Activated CD8-positive, alpha-beta T cell treated with anti-CD3 and anti-CD28 coated beads, Interleukin-2, amount 10 ng/mL, durations not matched to agents 7 days and 5 days (primary cell): Measurements from ENCODE around the gene SPTBN1. TPM values are rescaled to one million over a fixed set of nuclear protein-coding genes. Genes with fewer than 3 reads are reported as not detected.

Experiments
- ATAC-seq: fragments of 150-1000 bp; cut with Tn5 transposase; one replicate; pipeline ENCODE4 v1.10.0; 2021; ENCODE audit warnings: moderate library complexity
- CTCF ChIA-PET: fragments of 350-600 bp; sonication (Branson Sonifier 250); formaldehyde crosslinking; loops from one replicate; lab custom pipeline; 2021; ENCODE audit warnings: antibody characterized with exemption; lab: Charles Lee
- POLR2A ChIA-PET: fragments of 350-600 bp; sonication (Branson Sonifier 250); formaldehyde crosslinking; loops from one replicate; lab custom pipeline; 2021; ENCODE audit warnings: antibody characterized with exemption; lab: Charles Lee
- DNase-seq: peaks from one replicate; pipeline ENCODE4 v3.0.0-alpha.2; 2020
- H3K27ac Mint-ChIP-seq: one replicate; pipeline ENCODE4 v1.8.0; 2021; ENCODE audit warnings: mild to moderate bottlenecking, mixed read lengths
- H3K27me3 Mint-ChIP-seq: one replicate; pipeline ENCODE4 v1.8.0; 2021; ENCODE audit warnings: low read depth, mixed read lengths
- H3K36me3 Mint-ChIP-seq: one replicate; pipeline ENCODE4 v1.8.0; 2021; ENCODE audit warnings: low read depth, mixed read lengths
- H3K4me1 Mint-ChIP-seq: one replicate; pipeline ENCODE4 v1.8.0; 2021; ENCODE audit warnings: low read depth, mixed read lengths
- H3K4me3 Mint-ChIP-seq: one replicate; pipeline ENCODE4 v1.8.0; 2021; ENCODE audit warnings: mild to moderate bottlenecking, mixed read lengths
- H3K9me3 Mint-ChIP-seq: one replicate; pipeline ENCODE4 v1.8.0; 2022; ENCODE audit warnings: mixed read lengths; ENCODE audit not compliant: insufficient read depth
- total RNA-seq, 2 experiments: library from RNA; stranded (reverse); gene quantifications; one replicate each; pipeline ENCODE4 v1.2.3, GENCODE V29; 2021

Gene SPTBN1
- 100 to 1,000 TPM; 140 to 147 TPM for total RNA-seq

GRCh38 chr2:54455563-54456361 lies at the start of gene SPTBN1:
SPTBN1 (plus strand) TSS chr2:54456327; CDS start chr2:54526419, 70,092 bp downstream.
- ChIA-PET POLR2A (no interaction called here), CTCF (no interaction called here)
- peak within 1 kb of the TSS; percentile 74 for H3K4me3 Mint-ChIP-seq

DNA sequence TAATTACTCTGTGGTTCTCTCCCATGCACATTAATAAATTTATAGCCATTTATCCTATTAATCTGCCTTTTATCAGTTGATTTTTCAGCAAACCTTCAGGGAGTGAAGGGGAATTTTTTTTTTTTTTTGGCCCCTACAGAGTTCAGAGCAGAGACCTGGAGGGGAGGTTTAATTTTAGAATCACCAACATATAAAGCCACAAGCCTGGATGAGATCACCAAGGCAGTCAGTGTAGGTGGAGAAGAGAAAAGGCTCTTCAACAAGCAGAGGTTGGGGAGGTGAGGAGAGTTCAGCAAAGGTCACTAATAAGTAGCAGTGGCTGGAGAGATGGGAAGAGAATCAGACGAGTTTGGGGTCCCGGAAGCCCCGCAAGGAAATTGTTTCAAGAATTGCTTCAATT lies 48.4 kb upstream of the SPTBN1 start:
- ATAC-seq (no peak), DNase-seq (no peak)
- no peak overlapping the region for H3K4me3 Mint-ChIP-seq
- H3K4me1 Mint-ChIP-seq = peaks cover 5% of the 10 kb centered on the region
- ChIA-PET POLR2A (no interaction called here), CTCF (no interaction called here)
- H3K9me3 Mint-ChIP-seq = no peaks in the 10 kb centered on the region
- H3K27me3 Mint-ChIP-seq = peaks cover 24% of the 10 kb centered on the region
- H3K27ac Mint-ChIP-seq = no peak overlapping the region
- no peaks in the 10 kb centered on the region for H3K36me3 Mint-ChIP-seq

More at GRCh38 chr2:54455563-54456361, at the start of gene SPTBN1:
- DNase-seq (no peak), ATAC-seq (peak; percentile 59)
- H3K4me1 Mint-ChIP-seq = peaks cover 14% of the 10 kb centered on the region
- H3K36me3 Mint-ChIP-seq = no peaks in the 10 kb centered on the region
- H3K27me3 Mint-ChIP-seq = peaks cover 53% of the 10 kb centered on the region
- H3K27ac Mint-ChIP-seq = no peak within 1 kb of the TSS
- H3K9me3 Mint-ChIP-seq = no peaks in the 10 kb centered on the region

- Mint-ChIP-seq H3K36me3 (no peaks in the 10 kb centered on the region), H3K27ac (no peak overlapping the region), H3K4me3 (no peak overlapping the region), H3K4me1 (peaks cover 5% of the 10 kb centered on the region), H3K9me3 (no peaks in the 10 kb centered on the region), H3K27me3 (peaks cover 24% of the 10 kb centered on the region)
- no peak for ATAC-seq
- no peak for DNase-seq
- ChIA-PET POLR2A (no interaction called here), CTCF (interaction anchor here (1.1 kb wide), 1 partner anchor 13 kb away, joined by 3 read pairs; no protein-coding TSS in a partner anchor)
These were observed 47.8 kb upstream of the SPTBN1 start for GRCh38 chr2:54408288-54408687.

DNA sequence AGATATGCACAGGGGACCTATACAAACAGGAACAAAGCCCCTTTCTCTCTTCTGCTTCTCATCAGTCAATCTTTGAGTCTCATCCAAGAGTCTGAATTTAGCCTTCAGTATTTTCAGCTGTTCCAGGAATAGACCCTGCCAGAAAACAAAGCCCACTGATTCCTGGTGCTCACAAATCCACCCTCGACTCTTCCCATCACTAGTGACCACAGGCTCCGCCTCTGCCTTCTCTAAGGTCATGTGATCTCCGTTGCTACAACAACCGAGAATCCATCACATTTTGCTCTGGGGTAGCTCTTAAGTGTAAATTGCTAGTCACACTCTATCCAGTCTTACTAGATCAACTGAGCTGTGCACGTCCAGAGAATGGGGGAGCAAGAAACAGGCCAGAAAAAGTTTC lies 46.4 kb upstream of the SPTBN1 start:
- ChIA-PET CTCF (no interaction called here), POLR2A (no interaction called here)
- Mint-ChIP-seq H3K27me3 (peaks cover 24% of the 10 kb centered on the region), H3K36me3 (no peaks in the 10 kb centered on the region), H3K9me3 (no peaks in the 10 kb centered on the region), H3K27ac (no peak overlapping the region), H3K4me3 (no peak overlapping the region), H3K4me1 (no peaks in the 10 kb centered on the region)
- ATAC-seq (no peak), DNase-seq (no peak)

- Mint-ChIP-seq H3K27me3 (peaks cover 37% of the 10 kb centered on the region), H3K4me3 (no peak overlapping the region), H3K4me1 (peaks cover 9% of the 10 kb centered on the region), H3K36me3 (no peaks in the 10 kb centered on the region), H3K27ac (no peak overlapping the region), H3K9me3 (no peaks in the 10 kb centered on the region)
- DNase-seq (no peak), ATAC-seq (no peak)
- ChIA-PET POLR2A (no interaction called here), CTCF (no interaction called here)
These were observed 44.2 kb upstream of the SPTBN1 start for GRCh38 chr2:54411801-54412354.

DNA sequence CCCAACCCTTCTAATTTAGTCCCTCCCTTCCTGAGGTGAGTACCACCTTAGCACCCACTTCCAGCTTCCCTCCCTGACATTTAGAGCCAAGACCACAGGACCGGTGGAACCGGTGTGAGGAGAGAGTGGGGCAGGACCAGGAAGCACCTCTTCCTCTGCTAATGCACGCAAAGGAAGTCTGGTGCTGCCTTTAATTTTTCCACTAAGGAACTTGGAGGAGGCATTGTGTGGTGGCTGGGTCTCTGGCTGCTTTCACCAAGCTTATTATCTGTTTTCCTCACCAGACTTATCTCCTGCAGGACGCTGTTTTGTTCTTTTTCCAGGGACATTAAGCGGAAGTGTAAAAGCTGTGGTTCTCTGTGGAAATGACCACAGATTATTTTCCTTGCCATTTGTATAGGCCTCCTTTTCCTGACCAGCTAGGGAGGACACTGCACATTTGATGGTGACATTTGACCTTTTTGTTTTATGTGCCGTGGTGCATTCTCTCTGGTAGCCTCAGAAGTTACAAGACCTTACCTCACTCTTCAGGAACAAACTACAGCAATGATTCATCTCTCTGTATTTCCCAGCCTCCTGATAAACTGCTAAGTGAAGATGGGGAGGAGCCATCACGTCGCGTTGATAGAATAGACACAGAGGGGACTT lies 39.8 kb upstream of the SPTBN1 start:
- no peak overlapping the region for H3K4me3 Mint-ChIP-seq
- ChIA-PET CTCF (no interaction called here), POLR2A (no interaction called here)
- H3K27ac Mint-ChIP-seq = no peak overlapping the region
- peaks cover 14% of the 10 kb centered on the region for H3K4me1 Mint-ChIP-seq
- no peaks in the 10 kb centered on the region for H3K9me3 Mint-ChIP-seq
- H3K27me3 Mint-ChIP-seq = peaks cover 23% of the 10 kb centered on the region
- no peaks in the 10 kb centered on the region for H3K36me3 Mint-ChIP-seq
- ATAC-seq = no peak
- no peak for DNase-seq

DNA sequence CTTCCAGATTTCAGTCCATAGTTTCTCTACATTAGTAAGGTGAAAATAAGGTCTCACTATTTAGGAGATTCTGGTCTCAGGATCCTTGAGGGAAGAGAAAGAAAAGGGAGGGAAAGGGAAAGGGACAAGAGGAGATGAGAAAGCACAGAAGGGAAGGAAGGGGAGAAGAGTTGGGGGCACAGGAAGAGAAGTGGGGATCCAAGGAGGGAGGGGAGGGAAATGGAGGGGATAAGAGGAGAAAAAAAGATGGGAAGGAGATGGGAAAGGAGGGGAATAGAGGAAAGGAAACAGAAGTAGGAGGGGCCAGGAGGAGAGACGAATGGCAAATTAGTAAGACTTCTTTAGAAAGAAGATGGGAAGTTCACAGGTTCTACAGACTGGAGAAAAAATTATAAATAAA lies 39.2 kb upstream of the SPTBN1 start:
- H3K27me3 Mint-ChIP-seq = peaks cover 21% of the 10 kb centered on the region
- ATAC-seq (no peak), DNase-seq (no peak)
- H3K9me3 Mint-ChIP-seq = no peaks in the 10 kb centered on the region
- H3K36me3 Mint-ChIP-seq = no peaks in the 10 kb centered on the region
- H3K4me3 Mint-ChIP-seq = no peak overlapping the region
- POLR2A ChIA-PET = no interaction called here
- H3K4me1 Mint-ChIP-seq = peaks cover 21% of the 10 kb centered on the region
- no peak overlapping the region for H3K27ac Mint-ChIP-seq
- CTCF ChIA-PET = no interaction called here

DNA sequence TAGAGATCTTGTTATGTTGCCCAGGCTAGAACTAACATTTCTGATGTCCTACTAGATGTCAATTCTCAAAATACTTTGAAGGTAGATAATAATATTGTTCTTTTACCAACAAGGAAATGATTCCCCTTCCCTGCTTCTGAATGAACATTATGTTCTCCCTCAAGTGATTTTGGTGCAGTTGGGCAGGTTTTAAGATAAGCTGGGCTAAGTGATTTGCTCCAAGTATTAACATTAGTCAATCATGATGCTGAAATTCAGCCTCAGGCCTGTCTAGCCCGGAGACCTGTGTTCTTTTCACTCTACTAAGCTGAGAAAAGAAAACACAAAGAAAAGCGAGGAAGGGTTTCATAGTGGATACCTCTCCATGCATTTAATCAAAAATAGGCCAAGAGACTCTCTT lies 38.5 kb upstream of the SPTBN1 start:
- no peak overlapping the region for H3K27ac Mint-ChIP-seq
- DNase-seq (no peak), ATAC-seq (no peak)
- peaks cover 3% of the 10 kb centered on the region for H3K36me3 Mint-ChIP-seq
- peaks cover 19% of the 10 kb centered on the region for H3K27me3 Mint-ChIP-seq
- ChIA-PET CTCF (no interaction called here), POLR2A (no interaction called here)
- peaks cover 3% of the 10 kb centered on the region for H3K9me3 Mint-ChIP-seq
- H3K4me1 Mint-ChIP-seq = peaks cover 27% of the 10 kb centered on the region
- H3K4me3 Mint-ChIP-seq = no peak overlapping the region

DNA sequence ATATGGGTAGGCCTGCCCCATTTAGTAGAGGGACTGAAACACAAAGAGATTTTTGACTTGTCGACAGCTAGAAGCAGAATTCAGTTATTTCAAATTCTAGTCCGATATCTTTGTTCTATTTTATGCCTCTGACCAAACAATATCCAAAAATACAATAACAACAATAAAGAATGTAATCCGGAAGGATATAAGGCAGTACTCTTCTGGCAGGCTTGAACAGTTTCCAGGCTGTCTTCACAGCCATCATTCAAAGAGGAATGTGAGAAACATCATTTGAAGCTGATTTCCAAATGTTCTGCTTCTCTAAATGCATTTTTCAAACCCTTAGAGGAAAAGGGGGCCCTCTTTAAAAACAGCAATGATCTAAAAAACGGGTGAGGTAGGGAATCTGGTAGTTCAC lies 36.7 kb upstream of the SPTBN1 start:
- Mint-ChIP-seq H3K27me3 (peaks cover 19% of the 10 kb centered on the region), H3K4me1 (peaks cover 34% of the 10 kb centered on the region), H3K4me3 (no peak overlapping the region), H3K36me3 (peaks cover 9% of the 10 kb centered on the region), H3K27ac (no peak overlapping the region), H3K9me3 (peaks cover 10% of the 10 kb centered on the region)
- ChIA-PET CTCF (no interaction called here), POLR2A (no interaction called here)
- ATAC-seq = no peak
- DNase-seq = no peak

GRCh38 chr2:54419855-54420523 lies 36.1 kb upstream of the SPTBN1 start:
- peaks cover 9% of the 10 kb centered on the region for H3K36me3 Mint-ChIP-seq
- no peak overlapping the region for H3K4me3 Mint-ChIP-seq
- H3K4me1 Mint-ChIP-seq = peaks cover 34% of the 10 kb centered on the region
- peaks cover 18% of the 10 kb centered on the region for H3K27me3 Mint-ChIP-seq
- no peak for ATAC-seq
- no peak for DNase-seq
- peaks cover 10% of the 10 kb centered on the region for H3K9me3 Mint-ChIP-seq
- no peak overlapping the region for H3K27ac Mint-ChIP-seq
- ChIA-PET POLR2A (no interaction called here), CTCF (no interaction called here)

- CTCF ChIA-PET = no interaction called here
- Mint-ChIP-seq H3K4me1 (peaks cover 34% of the 10 kb centered on the region), H3K27me3 (peaks cover 15% of the 10 kb centered on the region)
These were observed 35.5 kb upstream of the SPTBN1 start for GRCh38 chr2:54420524-54421172.

More at GRCh38 chr2:54420524-54421172, 35.5 kb upstream of the SPTBN1 start:
- Mint-ChIP-seq H3K9me3 (peaks cover 10% of the 10 kb centered on the region), H3K27ac (no peak overlapping the region), H3K36me3 (peaks cover 9% of the 10 kb centered on the region), H3K4me3 (no peak overlapping the region)
- ATAC-seq (no peak), DNase-seq (no peak)
- POLR2A ChIA-PET = no interaction called here
